NCI-H1694 treated with DMSO at 0.1 percent for 48 hours (cell line): ENCODE results near the gene TM4SF5.
"Not testable (repeated sequence)": the region's sequence is repeated elsewhere in the genome, so short reads cannot be mapped to it uniquely, and the experiment has no call there.

Source experiments
- DNase-seq: peaks from one replicate; lab custom pipeline; 2025; lab: John Stamatoyannopoulos, UW

Gene TM4SF5

DNA sequence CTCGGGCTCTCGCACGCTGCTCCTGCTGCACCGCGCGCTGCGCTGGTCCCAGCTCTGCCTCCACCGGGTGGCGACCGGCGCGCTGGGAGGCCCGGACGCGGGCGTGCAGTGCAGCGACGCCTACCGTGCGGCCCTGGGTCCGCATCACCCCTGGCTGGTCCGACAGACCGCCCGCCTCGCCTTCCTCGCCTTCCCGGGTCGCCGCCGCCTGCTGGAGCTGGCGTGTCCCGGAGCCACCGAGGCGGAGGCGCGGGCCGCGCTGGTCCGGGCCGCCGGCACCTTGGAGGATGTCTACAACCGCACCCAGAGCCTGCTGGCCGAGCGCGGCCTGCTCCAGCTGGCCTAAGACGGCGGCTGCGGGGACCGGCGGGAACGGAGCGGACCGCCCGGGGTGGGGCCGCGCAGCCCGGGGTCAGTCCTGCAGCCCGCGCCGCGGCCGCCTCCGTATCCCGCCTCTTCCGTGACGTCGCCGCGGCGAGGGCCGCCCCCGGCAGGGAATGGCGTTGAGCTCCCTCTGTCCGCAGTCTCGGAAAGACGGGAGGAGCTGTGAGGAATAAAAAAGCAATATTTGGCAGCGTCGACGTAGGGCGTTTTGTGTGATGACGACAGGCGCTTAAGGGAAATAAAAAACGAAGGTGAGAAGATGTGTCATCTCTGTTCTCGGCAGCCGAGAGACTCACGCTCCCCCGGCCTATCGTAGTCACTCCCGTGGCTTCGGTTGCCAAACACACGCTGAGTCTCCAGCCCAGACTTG, 18.4 kb downstream of the TM4SF5 start:
- peak; percentile 60 for DNase-seq

DNA sequence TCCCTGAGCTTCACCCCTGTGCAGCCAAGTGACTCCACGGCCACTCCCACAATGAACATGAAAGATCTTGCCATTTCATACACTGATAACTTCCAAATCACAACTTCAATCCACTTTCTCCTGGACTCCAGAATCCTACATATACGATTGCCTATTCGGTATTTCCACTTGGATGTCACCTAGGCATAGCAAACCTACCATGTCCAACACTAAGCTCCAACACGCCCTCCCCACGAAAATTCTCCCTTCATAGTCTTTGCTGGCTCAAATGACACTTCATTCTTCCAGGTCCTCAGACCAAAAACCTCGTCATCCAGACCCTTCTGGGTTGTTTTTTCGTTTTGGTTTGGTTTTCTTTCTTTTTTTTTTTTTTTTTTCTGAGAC, 19.0 kb downstream of the TM4SF5 start:
- no peak for DNase-seq

DNA sequence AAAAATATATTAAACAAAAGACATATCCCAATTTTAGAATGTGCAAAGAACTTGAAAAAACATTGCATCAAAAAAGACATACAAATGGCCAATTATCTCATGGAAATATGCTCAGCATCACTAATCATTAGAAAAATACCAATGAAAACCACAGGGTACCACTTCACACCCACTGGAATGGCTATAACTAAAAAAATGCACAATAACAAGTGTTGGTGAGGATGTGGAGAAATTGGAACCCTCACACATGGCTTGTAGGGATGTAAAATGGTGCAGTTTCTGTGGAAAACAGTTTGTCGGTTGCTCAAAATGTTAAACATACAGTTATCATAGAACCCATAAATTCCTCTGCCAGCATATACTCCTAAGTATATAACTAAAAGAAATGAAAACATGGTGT, 23.5 kb downstream of the TM4SF5 start:
- DNase-seq: no peak

DNA sequence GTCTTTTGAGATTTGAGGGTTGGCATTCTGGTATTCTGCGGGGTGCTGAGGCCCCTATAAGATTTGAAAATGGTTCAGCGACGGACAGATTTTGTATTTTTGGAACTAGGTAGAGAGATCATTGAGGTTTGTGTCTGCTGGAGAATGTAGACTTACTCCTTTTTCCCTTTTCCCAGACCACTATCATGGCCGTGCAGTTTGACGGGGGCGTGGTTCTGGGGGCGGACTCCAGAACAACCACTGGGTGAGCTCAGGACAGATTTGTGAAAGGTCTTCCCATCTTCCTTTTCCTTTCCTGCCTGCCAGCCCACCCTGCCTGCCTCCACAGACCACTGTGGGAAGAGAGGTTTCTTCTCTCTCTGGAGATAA, 24.9 kb downstream of the TM4SF5 start:
- peak; percentile 14 for DNase-seq

DNA sequence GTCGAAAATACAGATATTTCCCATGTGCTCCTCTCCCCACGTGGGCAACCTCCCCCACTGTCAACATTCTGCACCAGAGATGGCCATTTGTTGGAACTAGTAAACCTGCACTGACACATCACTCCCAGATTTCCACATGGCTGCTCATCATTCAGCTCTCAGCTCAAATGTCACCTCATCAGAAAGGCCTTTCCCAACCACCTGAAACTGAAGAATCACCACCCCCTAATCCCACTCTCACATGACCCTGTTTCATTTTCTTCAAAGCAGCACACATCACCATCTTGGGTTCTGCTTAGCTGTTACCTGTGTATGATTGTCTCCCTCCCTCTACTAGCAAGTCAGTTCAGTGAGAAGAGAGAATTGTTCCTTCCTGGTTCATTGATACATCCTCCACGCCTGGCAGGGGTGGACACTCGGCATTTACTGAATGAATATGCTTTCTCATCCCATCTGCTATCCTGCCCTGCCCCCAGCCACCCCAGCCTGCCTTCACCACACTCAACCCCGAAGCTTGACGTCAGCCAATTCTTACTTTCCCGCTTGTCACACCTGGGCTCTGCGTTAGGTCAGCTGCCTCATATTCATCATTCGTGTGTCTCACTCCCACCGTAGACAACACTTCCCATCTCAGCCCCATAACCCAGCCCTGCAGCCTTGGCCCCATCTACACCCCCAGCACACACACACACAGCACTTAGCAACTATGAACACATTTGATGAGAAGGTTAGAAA, 28.9 kb downstream of the TM4SF5 start:
- DNase-seq: no peak

DNA sequence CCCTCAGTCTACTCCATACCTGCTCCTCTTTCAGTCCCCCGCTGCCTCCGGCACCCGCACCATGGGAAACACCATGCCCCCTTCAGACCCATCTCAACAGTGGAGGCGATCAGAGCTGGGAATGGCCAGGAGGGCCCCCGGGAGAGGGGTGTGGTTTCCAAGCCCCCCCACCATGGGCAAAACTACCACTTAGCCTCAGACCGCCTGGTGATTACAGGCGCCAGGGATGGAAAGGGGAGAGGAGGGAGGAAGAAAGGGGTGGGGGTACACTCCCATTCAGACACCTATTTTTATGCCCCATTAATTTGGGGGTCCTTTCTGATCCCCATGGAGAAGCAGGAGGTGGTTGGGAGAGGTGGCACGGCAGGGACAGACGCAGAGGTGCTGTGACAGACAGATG, 30.5 kb downstream of the TM4SF5 start, which contains the start of gene C17orf114:
C17orf114 (minus strand) TSS at position 101 of the 400 bp plus-strand sequence.
- DNase-seq: no peak

DNA sequence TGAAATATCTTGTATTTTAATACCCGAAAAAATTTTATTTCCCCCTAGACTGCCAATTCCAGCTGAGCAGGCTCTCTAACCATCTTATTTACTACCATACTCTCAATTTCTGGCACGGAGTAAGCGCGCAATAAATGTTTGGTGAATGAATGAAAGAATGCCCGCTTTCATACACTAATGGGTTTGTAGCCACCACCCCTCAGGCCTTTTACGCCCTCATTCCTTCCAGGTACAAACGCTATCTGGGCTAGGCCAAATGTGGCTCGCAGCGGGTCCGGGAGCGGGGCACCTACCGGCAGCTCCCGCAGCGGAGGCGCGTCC, 34.7 kb downstream of the TM4SF5 start:
- peak; percentile 11 for DNase-seq

DNA sequence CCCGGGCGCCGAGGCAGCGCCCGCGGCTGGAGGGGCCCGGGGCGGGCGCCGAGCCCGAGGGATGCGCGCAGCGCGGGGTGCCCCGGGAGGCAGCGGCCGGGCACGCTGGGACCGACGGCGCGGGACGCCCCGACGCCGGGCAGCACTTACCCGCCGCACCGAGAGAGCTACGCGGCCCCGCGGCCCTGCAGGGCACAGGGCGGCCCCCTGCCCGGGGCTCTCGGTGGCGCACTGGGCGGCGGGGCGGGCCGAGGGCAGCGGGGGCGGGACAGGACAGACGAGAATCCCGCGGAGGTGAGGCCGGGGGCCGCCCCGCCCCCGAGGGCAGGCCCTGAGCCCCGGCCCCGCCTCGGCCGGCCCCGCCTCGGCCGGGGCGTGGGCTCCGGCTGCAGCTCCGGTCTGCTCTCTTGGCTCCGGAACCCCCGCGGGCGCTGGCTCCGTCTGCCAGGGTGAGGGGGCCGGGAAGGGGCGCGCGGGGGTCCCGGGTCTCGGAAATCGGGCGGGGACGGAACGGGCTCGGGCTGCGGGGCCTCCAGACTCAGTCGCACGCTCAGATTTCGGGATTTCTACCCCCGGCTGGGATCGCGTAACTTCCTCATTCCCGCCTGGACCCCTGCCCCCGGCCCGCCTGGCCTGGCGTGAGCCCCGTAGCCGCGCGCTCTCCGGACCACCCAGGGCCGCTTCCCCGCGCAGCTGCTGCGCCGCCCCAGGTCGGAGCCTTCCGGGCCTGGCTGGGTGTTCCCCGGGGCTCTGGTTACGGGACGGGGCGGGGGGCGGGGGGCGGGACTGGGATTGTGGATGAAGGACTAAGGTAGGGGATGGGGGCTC, 35.3 kb downstream of the TM4SF5 start, which contains the start of gene PLD2:
PLD2 (plus strand) TSS at position 376 of the 828 bp plus-strand sequence. CDS start 621 bp downstream, outside the sequence.
- DNase-seq: peak; percentile 71

DNA sequence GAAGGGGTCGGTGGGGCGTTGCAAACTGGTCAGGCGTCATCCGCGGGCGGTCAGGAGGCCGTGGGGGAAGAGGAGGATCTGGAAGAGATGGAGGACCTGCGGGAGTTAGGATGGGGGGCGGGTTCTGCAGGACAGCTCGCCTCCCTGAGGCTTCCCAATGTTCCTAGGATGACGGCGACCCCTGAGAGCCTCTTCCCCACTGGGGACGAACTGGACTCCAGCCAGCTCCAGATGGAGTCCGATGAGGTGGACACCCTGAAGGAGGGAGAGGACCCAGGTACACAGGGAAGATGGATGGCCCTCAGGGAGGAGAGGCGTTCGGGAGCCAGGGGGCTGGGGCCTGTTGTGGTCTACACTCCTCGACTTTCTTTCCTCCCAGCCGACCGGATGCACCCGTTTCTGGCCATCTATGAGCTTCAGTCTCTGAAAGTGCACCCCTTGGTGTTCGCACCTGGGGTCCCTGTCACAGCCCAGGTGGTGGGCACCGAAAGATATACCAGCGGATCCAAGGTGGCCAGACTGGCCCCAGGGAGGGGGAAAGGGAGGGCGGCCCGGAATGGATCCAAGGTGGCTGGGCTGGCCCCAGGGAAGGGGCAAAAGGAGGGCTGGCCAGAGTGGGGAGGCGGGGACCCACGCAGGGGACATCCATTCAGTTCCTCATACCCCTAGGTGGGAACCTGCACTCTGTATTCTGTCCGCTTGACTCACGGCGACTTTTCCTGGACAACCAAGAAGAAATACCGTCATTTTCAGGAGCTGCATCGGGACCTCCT, 36.1 kb downstream of the TM4SF5 start:
- DNase-seq: no peak

DNA sequence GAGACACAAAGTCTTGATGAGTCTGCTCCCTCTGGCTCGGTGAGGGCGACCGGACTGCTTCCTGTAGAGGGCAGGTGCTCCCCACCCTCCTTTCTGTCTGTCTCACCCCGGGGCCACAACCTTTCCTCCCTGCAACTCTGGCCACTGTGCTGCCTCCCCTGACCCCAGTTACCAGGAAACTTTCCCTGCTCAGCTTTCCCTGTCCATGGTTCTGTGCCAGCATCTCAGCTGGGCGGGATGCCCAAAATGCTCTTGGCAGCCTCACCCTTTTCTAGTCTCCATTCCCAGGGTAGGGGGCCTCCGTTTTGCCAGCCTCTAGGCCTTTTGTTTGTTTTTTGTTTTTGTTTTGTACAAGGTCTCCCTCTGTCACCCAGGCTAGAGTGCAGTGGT, 36.7 kb downstream of the TM4SF5 start:
- DNase-seq: peak; percentile 37

DNA sequence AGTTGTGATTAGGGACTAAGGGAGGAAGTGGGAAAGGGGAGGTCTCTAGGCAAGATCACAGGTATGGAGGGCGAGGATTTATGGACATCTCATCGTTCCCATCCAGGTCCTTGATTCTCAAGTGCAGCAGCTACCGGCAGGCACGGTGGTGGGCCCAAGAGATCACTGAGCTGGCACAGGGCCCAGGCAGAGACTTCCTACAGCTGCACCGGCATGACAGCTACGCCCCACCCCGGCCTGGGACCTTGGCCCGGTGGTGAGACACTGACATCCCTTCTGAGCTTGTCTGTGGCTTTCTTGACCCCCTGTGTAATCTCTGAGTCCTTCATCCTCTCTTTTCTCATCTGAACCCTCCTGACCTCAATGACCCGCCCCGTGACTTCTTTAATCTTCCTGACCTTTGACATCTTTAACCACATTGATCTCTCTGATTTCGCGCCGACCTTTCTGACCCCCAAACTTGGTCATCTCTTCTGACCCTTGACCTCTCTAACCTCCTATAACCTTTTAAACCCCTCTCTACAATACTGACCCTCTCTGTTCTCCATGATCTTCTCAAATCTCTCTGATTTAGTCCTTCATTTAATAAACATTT, 39.1 kb downstream of the TM4SF5 start:
- no peak for DNase-seq

DNA sequence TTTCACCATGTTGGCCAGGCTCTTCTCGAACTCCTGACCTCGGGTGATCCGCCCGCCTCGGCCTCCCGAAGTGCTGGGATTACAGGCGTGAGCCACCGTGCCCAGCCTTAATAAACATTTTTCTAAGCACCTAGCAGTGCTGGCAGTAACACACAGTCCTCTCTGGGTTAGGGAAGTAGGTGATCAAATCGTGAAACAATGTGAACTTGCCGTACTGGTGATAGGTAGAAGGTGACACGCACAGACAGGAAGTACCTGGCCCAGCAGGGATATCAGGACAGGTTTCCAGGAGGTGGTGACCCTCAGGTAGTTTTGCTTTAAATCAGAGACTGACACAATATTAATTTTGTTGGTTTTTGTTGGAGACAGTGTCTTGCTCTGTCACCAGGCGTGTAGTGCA, 39.8 kb downstream of the TM4SF5 start:
- DNase-seq: no peak

DNA sequence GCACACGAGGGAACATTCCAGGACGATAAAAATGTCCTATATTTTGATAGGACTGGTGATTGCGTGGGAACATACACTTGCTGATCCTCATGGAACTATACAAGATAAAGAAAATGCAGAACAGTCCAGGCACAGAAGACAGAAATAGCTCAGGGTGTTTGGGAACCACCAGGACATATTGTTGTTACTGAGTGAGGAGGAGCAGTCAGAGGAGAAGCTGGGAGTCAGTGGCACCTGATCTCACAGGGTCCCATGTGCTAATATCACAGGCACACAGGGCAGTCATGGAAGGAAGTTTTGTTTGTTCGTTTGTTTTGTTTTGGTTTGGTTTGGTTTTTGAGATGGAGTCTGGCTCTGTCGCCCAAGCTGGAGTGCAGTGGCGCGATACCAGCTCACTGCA, 41.0 kb downstream of the TM4SF5 start:
- no peak for DNase-seq

DNA sequence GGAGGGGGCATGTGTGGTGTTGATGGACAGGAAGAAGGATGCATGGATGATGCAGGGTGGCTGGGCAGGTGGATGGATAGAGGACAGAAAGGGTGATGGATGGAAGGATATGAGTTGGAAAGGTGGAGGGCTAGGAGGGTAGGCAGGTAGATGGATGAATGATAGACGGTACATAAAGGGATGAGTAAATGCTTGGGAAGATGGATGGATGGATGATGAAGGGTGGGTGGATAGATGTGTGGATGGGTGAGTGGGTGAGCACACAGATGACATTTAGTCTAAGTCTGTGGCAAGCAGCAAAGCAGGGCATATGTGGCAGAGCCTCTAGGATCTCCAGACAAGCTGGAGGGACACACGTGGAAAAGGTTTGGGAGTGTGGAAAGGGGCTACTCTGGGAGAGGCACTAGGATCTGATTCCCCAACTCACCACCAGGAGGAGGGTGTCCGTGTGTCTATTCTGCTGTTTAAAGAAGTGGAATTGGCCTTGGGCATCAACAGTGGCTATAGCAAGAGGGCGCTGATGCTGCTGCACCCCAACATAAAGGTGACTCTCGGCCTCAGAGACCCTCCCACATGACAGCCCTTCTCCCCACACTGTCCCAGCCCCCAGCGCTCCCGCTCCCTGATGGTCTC, 43.5 kb downstream of the TM4SF5 start:
- no peak for DNase-seq

DNA sequence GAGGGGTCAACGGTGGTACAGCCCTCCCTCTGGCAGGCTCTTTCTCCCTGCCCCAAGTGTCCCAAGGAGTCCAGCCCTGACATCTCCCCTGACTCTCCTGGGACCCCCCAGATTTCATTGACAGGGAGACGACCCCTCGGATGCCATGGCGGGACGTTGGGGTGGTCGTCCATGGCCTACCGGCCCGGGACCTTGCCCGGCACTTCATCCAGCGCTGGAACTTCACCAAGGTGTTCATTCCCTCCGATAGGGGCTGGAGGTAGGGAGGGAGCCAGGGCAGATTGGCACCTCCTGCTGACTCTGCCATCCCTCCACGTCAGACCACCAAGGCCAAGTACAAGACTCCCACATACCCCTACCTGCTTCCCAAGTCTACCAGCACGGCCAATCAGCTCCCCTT, 45.1 kb downstream of the TM4SF5 start:
- DNase-seq: no peak

DNA sequence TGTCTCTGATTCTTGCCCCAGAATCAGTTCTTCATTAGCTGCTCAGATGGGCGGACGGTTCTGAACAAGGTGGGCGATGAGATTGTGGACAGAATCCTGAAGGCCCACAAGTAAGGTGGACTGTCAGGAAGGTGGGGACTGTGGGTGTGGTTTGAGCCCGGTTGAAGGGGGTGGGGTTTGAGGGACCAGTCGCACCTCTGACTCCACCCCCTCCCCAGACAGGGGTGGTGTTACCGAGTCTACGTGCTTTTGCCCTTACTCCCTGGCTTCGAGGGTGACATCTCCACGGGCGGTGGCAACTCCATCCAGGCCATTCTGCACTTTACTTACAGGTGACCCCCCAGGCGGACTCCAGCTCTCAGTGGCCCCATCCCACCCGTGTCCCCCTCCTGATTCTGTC, 46.6 kb downstream of the TM4SF5 start:
- DNase-seq: no peak

DNA sequence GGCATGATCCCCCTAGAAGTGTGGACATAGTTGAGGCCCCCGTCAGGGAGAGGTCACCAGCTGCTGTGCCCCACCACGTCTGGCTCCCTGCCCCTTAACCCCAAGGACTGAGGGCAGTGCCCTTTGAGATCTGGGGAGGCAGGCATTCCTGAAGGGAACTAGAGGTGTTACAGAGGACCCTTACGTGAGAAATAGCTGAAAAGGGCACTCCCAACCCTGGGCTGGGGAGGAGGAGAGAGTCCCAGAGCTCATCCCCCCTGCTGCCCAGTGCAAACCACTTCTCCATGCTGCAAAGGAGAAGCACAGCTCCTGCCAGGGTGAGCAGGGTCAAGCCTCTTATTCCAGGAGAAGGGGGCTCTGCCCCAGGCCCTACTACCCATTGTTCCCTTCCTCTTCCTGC, 51.1 kb downstream of the TM4SF5 start:
- no peak for DNase-seq

DNA sequence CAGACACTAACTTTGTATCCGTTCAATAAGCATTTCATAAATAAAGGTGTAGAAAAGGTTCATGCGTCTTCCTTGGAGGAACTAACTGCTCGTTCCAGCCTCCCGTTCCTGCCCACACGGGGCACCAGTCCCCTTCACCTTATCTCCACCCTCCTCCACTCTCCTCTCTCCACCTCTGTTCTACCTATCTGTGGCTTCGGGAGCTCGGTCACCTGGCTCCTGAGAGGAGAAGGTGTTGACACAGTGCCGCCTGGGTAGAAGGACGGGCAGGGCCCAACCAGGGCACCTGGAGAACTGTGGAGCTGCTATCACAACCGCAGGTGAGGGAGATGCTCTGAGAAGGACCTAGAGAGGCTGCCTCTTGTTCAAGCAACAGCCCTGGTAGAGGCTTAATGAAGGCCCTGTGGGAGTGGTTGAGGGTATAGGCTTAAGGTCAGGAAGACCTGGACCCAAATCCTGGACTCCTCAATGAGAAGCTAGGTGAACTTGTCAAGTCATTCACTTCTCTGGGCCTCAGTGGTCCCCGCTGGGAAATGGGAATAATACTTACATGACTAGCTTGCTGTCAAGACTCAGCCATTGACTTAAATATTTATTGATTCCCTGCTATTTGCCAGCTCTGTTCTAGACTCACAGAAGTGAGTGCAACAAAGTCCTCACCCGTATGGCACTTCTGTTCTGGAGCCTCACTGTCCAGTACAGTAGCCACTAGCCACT, 51.8 kb downstream of the TM4SF5 start:
- DNase-seq: no peak

DNA sequence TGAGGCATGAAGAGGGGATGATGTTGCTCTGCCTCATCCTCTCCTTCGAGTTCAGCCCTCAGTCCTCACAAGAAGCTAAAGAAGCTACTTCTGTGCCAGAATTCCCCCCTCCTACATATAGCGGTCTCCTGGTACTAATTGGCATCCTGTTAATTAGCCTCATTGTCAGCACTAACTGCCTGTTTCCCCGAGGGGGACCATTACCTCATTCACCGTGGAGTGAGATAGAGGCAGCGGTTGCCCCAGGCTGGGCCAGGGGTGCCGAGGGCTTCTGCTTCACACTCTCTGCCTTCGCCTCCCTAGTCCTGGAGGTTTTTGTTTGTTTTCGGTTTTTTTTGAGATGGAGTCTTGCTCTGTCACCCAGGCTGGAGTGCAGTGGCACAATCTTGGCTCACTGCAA, 55.7 kb downstream of the TM4SF5 start:
- no peak for DNase-seq

DNA sequence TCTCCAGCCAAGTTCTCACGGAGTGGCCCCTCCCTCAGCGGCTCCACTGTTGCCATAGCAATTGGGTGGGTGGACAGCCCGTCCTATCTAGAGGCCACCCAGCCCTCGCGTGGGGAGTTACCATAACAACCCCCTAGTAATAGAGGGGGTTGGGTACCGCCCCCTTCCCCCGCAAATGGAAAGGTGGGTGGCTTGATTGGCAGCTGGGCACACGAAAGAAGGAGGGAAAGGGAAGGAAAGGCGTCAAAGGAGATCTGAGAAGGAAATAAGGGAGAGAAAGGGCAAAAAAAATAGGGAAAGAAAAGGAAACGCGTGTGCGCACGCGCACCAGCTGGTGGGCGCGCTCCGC, 61.1 kb downstream of the TM4SF5 start:
- DNase-seq: not testable (repeated sequence)
